HEK293 (cell line): Measurements from ENCODE around the gene PEX14.

ENCODE experiments used
- CTCF ChIA-PET: fragments of 350-600 bp; formaldehyde crosslinking; extraction: SDS; loops from one replicate; lab custom pipeline; 2021; ENCODE audit warnings: antibody characterized with exemption; lab: Yijun Ruan, JAX
- POLR2A ChIA-PET: fragments of 300-600 bp; formaldehyde crosslinking; extraction: SDS; loops from one replicate; lab custom pipeline; 2020; ENCODE audit warnings: antibody characterized with exemption, inconsistent platforms; lab: Yijun Ruan, JAX
- H3K27ac ChIP-seq: fragments of 200-500 bp; sonication (Bioruptor generic); 2 replicates; pipeline ENCODE4 v1.5.1; 2014; ENCODE audit warnings: low read depth, low read length, control low read depth, inconsistent platforms; ENCODE audit errors: extremely low read depth
- H3K36me3 ChIP-seq, 2 experiments: fragments of 200-500 bp in 1 of 2; sonication (Bioruptor generic) in 1 of 2; 1 replicate in 1 of 2; 2 replicates in 1 of 2; pipeline ENCODE4 v1.5.1; 2014 to 2017; ENCODE audit warnings: inconsistent platforms in 2 of 2, low read length in 2 of 2; ENCODE audit not compliant: control insufficient read depth in 2 of 2, insufficient read depth in 1 of 2
- H3K4me1 ChIP-seq: fragments of 200-500 bp; sonication (Bioruptor generic); 2 replicates; pipeline ENCODE4 v1.5.1; 2014; ENCODE audit warnings: mild to moderate bottlenecking, low read length, inconsistent platforms; ENCODE audit not compliant: control insufficient read depth, insufficient read depth
- H3K4me3 ChIP-seq: 2 replicates; pipeline ENCODE4 v1.5.1; 2011; ENCODE audit warnings: low read depth, mild to moderate bottlenecking, control low read depth, low read length, moderate library complexity
- H3K9me3 ChIP-seq: fragments of 200-500 bp; sonication (Bioruptor generic); 2 replicates; pipeline ENCODE4 v1.5.1; 2014; ENCODE audit warnings: low read depth, low read length, inconsistent platforms; ENCODE audit not compliant: control insufficient read depth, insufficient read depth
- FEZF1 ChIP-seq: fragments of 450-650 bp; formaldehyde crosslinking; IDR thresholded peaks from 2 replicates; pipeline ENCODE4 v1.5.1; 2016; ENCODE audit warnings: missing biosample characterization, missing genetic modification characterization
- GLI2 ChIP-seq: fragments of 450-650 bp; formaldehyde crosslinking; IDR thresholded peaks from 2 replicates; pipeline ENCODE4; 2017; ENCODE audit warnings: missing biosample characterization, missing genetic modification characterization, low read depth, borderline replicate concordance
- GLIS1 ChIP-seq: fragments of 450-650 bp; formaldehyde crosslinking; IDR thresholded peaks from 2 replicates; pipeline ENCODE4 v1.5.1; 2016; ENCODE audit warnings: missing biosample characterization, missing genetic modification characterization
- KLF1 ChIP-seq: fragments of 450-650 bp; formaldehyde crosslinking; IDR thresholded peaks from 2 replicates; pipeline ENCODE4 v1.5.1; 2016; ENCODE audit warnings: missing biosample characterization, missing genetic modification characterization
- KLF7 ChIP-seq: fragments of 450-650 bp; formaldehyde crosslinking; IDR thresholded peaks from 2 replicates; pipeline ENCODE4 v1.5.1; 2016; ENCODE audit warnings: missing biosample characterization, missing genetic modification characterization, borderline replicate concordance
- OVOL3 ChIP-seq: fragments of 450-650 bp; formaldehyde crosslinking; IDR thresholded peaks from 2 replicates; pipeline ENCODE4 v1.5.1; 2016; ENCODE audit warnings: missing biosample characterization, missing genetic modification characterization
- TSHZ1 ChIP-seq: fragments of 450-650 bp; formaldehyde crosslinking; IDR thresholded peaks from 2 replicates; pipeline ENCODE4 v1.5.1; 2016; ENCODE audit warnings: missing biosample characterization, missing genetic modification characterization, borderline replicate concordance
- ZNF155 ChIP-seq: fragments of 450-650 bp; formaldehyde crosslinking; IDR thresholded peaks from 2 replicates; pipeline ENCODE4 v1.5.1; 2016; ENCODE audit warnings: missing biosample characterization, missing genetic modification characterization
- ZNF211 ChIP-seq: fragments of 450-650 bp; formaldehyde crosslinking; IDR thresholded peaks from 2 replicates; pipeline ENCODE4 v1.5.1; 2016; ENCODE audit warnings: low read depth, missing biosample characterization, missing genetic modification characterization
- ZNF214 ChIP-seq: fragments of 450-650 bp; formaldehyde crosslinking; IDR thresholded peaks from 2 replicates; pipeline ENCODE4 v1.5.1; 2017; ENCODE audit warnings: missing biosample characterization, mild to moderate bottlenecking, missing genetic modification characterization, borderline replicate concordance
- ZNF292 ChIP-seq: fragments of 450-650 bp; formaldehyde crosslinking; IDR thresholded peaks from 2 replicates; pipeline ENCODE4 v1.5.1; 2016; ENCODE audit warnings: low read depth, missing biosample characterization, missing genetic modification characterization, borderline replicate concordance
- ZNF311 ChIP-seq: fragments of 450-650 bp; formaldehyde crosslinking; IDR thresholded peaks from 2 replicates; pipeline ENCODE4 v1.5.1; 2017; ENCODE audit warnings: missing biosample characterization, missing genetic modification characterization, borderline replicate concordance
- ZNF341 ChIP-seq: fragments of 450-650 bp; formaldehyde crosslinking; IDR thresholded peaks from 2 replicates; pipeline ENCODE4; 2016; ENCODE audit warnings: low read depth, missing biosample characterization, missing genetic modification characterization
- ZNF416 ChIP-seq: fragments of 450-650 bp; formaldehyde crosslinking; IDR thresholded peaks from 2 replicates; pipeline ENCODE4 v1.5.1; 2016; ENCODE audit warnings: missing biosample characterization, missing genetic modification characterization
- ZNF529 ChIP-seq: fragments of 450-650 bp; formaldehyde crosslinking; IDR thresholded peaks from 2 replicates; pipeline ENCODE4 v1.5.1; 2017; ENCODE audit warnings: missing genetic modification characterization, missing biosample characterization; ENCODE audit not compliant: insufficient replicate concordance
- ZNF610 ChIP-seq: fragments of 450-650 bp; formaldehyde crosslinking; IDR thresholded peaks from 2 replicates; pipeline ENCODE4 v1.5.1; 2016; ENCODE audit warnings: missing biosample characterization, missing genetic modification characterization, borderline replicate concordance
- ZNF677 ChIP-seq: fragments of 450-650 bp; IDR thresholded peaks from 2 replicates; pipeline ENCODE4 v1.5.0; 2018; ENCODE audit warnings: missing biosample characterization, mild to moderate bottlenecking, missing genetic modification characterization, moderate library complexity
- ZNF707 ChIP-seq: fragments of 450-650 bp; formaldehyde crosslinking; IDR thresholded peaks from 2 replicates; pipeline ENCODE4 v1.5.1; 2016; ENCODE audit warnings: missing biosample characterization, missing genetic modification characterization
- ZNF777 ChIP-seq: fragments of 450-650 bp; formaldehyde crosslinking; IDR thresholded peaks from 2 replicates; pipeline ENCODE4 v1.5.1; 2017; ENCODE audit warnings: missing biosample characterization, missing genetic modification characterization, borderline replicate concordance
- ZNF785 ChIP-seq: fragments of 450-650 bp; formaldehyde crosslinking; IDR thresholded peaks from 2 replicates; pipeline ENCODE4 v1.5.1; 2016; ENCODE audit warnings: missing biosample characterization, missing genetic modification characterization
- TF ChIP-seq, protein P1 (sequence below): fragments of 450-650 bp; formaldehyde crosslinking; IDR thresholded peaks from 2 replicates; pipeline ENCODE4 v1.5.1; 2016; ENCODE audit warnings: missing biosample characterization, missing genetic modification characterization
- TF ChIP-seq, protein P2 (sequence below): fragments of 450-650 bp; formaldehyde crosslinking; IDR thresholded peaks from 2 replicates; pipeline ENCODE4 v1.5.1; 2017; ENCODE audit warnings: missing biosample characterization, missing genetic modification characterization
- TF ChIP-seq, protein P3 (sequence below): fragments of 450-650 bp; formaldehyde crosslinking; IDR thresholded peaks from 2 replicates; pipeline ENCODE4 v1.5.1; 2016; ENCODE audit warnings: missing biosample characterization, missing genetic modification characterization, borderline replicate concordance

The PEX14 gene

DNA sequence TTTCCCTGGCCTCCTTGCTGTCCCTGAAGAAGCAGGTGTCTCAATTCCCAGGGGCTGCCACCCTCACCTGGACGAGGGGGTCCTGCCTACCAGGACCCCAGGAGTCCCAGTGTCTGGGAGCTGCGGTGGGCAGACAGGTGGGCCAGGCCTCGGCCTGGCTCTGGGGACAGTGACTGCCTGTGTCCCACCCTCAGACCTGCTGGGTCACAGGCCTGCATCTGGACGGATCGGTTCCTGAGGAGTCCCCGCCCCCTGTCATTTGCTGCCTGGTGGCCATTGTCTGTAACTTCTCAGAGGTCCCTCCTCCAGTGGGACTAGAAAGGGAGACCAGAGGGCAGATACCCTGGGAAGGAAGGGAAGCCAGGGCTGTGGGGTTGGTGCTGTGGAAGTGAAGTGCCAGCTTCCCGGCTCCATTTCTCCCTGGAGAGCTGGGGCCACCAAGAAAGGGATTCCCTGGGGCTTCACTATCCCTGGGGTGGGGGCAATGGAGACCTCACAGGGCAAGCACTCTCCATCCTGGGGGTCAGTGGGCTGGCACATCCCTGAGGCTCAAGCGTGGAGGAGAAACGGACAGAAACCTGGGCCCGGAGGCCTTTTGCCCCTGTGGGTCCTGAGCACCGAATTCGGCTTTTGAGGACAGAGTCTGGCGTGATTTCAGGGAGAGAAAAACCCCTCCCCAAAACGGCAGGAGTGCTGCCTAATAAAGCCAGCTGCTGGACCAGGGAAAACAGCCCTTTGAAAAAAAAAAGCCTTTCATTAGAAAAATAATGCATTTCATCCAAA, 157.3 kb downstream of the PEX14 start:
- Histone ChIP-seq H3K4me3 (no peak overlapping the region), H3K27ac (no peak overlapping the region), H3K9me3 (no peaks in the 10 kb centered on the region), H3K36me3 (peaks cover 0 to 11% of the 10 kb centered on the region in 2 experiments; a peak in 1 of 3 replicates), H3K4me1 (peaks cover 4% of the 10 kb centered on the region)
- CTCF ChIA-PET = no interaction called here
- POLR2A ChIA-PET = no interaction called here
- TF ChIP-seq GLIS1 (tag by site-specific recombination) (0 out of 2 replicates have a peak, but pooled peaks have one; percentile 23), ZNF707 (no peak), ZNF155 (tag by site-specific recombination) (no peak)

DNA sequence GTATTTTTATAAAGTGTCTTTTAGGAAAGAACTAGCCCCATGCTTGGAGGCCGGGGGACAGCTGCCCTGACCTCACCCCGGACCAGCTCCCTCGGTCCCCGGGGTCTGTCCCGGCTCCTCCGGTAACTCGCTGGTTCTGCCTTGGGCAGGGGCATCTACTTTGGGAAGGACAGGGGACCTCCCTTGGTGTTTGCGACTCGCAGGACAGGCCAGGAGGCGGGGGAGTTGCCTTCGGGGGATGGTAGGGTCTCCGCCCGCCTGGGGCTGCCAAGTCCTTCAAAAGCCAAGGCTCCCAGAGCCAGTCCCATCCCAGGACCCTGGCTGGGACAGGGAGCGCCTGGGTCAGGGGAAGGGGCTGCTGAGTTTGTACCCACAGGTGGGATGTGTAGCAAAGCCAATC, 157.9 kb downstream of the PEX14 start:
- Histone ChIP-seq H3K4me1 (peaks cover 4% of the 10 kb centered on the region), H3K36me3 (peaks cover 0 to 11% of the 10 kb centered on the region in 2 experiments; a peak in 1 of 3 replicates), H3K9me3 (no peaks in the 10 kb centered on the region), H3K4me3 (no peak overlapping the region), H3K27ac (no peak overlapping the region)
- ChIA-PET CTCF (no interaction called here), POLR2A (no interaction called here)
- TF ChIP-seq ZNF777 (tag by site-specific recombination) = no peak
- no peak for TF ChIP-seq ZNF341 (tag by site-specific recombination)
- peak; percentile 51; the same call in 1 of the 2 replicates for TF ChIP-seq KLF1

DNA sequence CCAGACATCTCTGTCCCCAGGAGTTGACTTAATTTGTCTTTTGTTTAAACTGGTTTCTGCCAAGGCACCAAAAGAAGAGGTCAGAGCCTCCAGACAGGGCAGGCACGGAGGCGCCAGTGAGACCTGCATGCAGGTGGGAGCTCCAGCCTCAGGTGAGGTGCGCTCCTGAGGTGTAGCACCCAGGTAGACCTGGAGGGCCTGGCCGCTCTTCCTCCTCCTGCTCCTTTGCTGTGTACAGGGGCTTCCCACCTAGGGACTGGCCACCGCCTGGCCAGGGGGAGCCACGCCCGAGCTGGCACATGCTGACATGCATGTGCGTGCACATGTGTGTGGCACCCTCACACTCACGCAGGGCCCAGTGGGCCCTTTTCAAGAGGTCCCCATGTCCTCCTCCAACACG, 158.7 kb downstream of the PEX14 start:
- ChIA-PET CTCF (no interaction called here), POLR2A (no interaction called here)
- H3K4me3 ChIP-seq = no peak overlapping the region
- H3K27ac ChIP-seq = no peak overlapping the region
- no peaks in the 10 kb centered on the region for H3K9me3 ChIP-seq
- H3K4me1 ChIP-seq = peaks cover 4% of the 10 kb centered on the region
- H3K36me3 ChIP-seq = peaks cover 0 to 11% of the 10 kb centered on the region in 2 experiments; a peak in 1 of 3 replicates
- TF ChIP-seq, protein P1, sequence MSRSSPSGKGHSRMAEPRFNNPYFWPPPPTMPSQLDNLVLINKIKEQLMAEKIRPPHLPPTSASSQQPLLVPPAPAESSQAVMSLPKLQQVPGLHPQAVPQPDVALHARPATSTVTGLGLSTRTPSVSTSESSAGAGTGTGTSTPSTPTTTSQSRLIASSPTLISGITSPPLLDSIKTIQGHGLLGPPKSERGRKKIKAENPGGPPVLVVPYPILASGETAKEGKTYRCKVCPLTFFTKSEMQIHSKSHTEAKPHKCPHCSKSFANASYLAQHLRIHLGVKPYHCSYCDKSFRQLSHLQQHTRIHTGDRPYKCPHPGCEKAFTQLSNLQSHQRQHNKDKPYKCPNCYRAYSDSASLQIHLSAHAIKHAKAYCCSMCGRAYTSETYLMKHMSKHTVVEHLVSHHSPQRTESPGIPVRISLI (tag by site-specific recombination) = no peak
- TF ChIP-seq ZNF610 (tag by site-specific recombination) = no peak
- no peak for TF ChIP-seq ZNF214 (tag by site-specific recombination)
- no peak for TF ChIP-seq ZNF529 (tag by site-specific recombination)
- no peak for TF ChIP-seq ZNF677 (tag by site-specific recombination)
- no peak for TF ChIP-seq ZNF785 (tag by site-specific recombination)
- TF ChIP-seq KLF7 (tag by site-specific recombination) = no peak
- TF ChIP-seq OVOL3 = no peak
- TF ChIP-seq, protein P2, sequence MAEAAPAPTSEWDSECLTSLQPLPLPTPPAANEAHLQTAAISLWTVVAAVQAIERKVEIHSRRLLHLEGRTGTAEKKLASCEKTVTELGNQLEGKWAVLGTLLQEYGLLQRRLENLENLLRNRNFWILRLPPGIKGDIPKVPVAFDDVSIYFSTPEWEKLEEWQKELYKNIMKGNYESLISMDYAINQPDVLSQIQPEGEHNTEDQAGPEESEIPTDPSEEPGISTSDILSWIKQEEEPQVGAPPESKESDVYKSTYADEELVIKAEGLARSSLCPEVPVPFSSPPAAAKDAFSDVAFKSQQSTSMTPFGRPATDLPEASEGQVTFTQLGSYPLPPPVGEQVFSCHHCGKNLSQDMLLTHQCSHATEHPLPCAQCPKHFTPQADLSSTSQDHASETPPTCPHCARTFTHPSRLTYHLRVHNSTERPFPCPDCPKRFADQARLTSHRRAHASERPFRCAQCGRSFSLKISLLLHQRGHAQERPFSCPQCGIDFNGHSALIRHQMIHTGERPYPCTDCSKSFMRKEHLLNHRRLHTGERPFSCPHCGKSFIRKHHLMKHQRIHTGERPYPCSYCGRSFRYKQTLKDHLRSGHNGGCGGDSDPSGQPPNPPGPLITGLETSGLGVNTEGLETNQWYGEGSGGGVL = no peak
- TF ChIP-seq GLI2 = no peak
- TF ChIP-seq ZNF311 (tag by site-specific recombination) = no peak
- TF ChIP-seq ZNF416 (tag by site-specific recombination) = no peak
- TF ChIP-seq ZNF211 (tag by site-specific recombination) = no peak
- no peak for TF ChIP-seq TSHZ1 (tag by site-specific recombination)
- TF ChIP-seq, protein P3, sequence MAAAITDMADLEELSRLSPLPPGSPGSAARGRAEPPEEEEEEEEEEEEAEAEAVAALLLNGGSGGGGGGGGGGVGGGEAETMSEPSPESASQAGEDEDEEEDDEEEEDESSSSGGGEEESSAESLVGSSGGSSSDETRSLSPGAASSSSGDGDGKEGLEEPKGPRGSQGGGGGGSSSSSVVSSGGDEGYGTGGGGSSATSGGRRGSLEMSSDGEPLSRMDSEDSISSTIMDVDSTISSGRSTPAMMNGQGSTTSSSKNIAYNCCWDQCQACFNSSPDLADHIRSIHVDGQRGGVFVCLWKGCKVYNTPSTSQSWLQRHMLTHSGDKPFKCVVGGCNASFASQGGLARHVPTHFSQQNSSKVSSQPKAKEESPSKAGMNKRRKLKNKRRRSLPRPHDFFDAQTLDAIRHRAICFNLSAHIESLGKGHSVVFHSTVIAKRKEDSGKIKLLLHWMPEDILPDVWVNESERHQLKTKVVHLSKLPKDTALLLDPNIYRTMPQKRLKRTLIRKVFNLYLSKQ = no peak
- no peak for TF ChIP-seq FEZF1 (tag by site-specific recombination)
- TF ChIP-seq ZNF292 (tag by site-specific recombination) = no peak
